ENCODE data around the gene TAF1D.

Gene TAF1D

GRCh38 chr11:93740031-93740729 lies 1.1 kb downstream of the TAF1D start:
- TF ChIP-seq CTCF (conservative IDR thresholded peaks at IDR 0.05; ENCODE audit: control insufficient read depth, insufficient read depth, low read depth, low read length): no peak
- DNase-seq (ENCODE audit: low read depth): peak; percentile 39

GRCh38 chr11:93738647-93739081 lies 2.6 kb downstream of the TAF1D start:
- DNase-seq (ENCODE audit: low read depth): peak; percentile 18
- H3K4me3 ChIP-seq (ENCODE audit: control insufficient read depth, low read depth, low read length): peak overlapping the region; percentile 94

More at GRCh38 chr11:93740031-93740729, 1.1 kb downstream of the TAF1D start:
- H3K4me3 ChIP-seq (ENCODE audit: control insufficient read depth, low read depth, low read length): peak overlapping the region; percentile 94

GRCh38 chr11:93737904-93738612 lies 3.2 kb downstream of the TAF1D start:
- TF ChIP-seq CTCF (conservative IDR thresholded peaks at IDR 0.05; ENCODE audit: control insufficient read depth, insufficient read depth, low read depth, low read length): no peak
- H3K4me3 ChIP-seq (ENCODE audit: control insufficient read depth, low read depth, low read length): peak overlapping the region; percentile 94
- DNase-seq (ENCODE audit: low read depth): peak; percentile 51

More at GRCh38 chr11:93738647-93739081, 2.6 kb downstream of the TAF1D start:
- no peak for TF ChIP-seq CTCF (conservative IDR thresholded peaks at IDR 0.05; ENCODE audit: control insufficient read depth, insufficient read depth, low read depth, low read length)

- no peak for TF ChIP-seq CTCF (conservative IDR thresholded peaks at IDR 0.05; ENCODE audit: control insufficient read depth, insufficient read depth, low read depth, low read length)
- no peak for DNase-seq (ENCODE audit: low read depth)
- no peak overlapping the region for H3K4me3 ChIP-seq (ENCODE audit: control insufficient read depth, low read depth, low read length)
Observed at GRCh38 chr11:93736129-93736528, 5.2 kb downstream of the TAF1D start.

- TF ChIP-seq CTCF (conservative IDR thresholded peaks at IDR 0.05; ENCODE audit: control insufficient read depth, insufficient read depth, low read depth, low read length): no peak
- no peak for DNase-seq (ENCODE audit: low read depth)
- no peak overlapping the region for H3K4me3 ChIP-seq (ENCODE audit: control insufficient read depth, low read depth, low read length)
Observed at GRCh38 chr11:93735627-93736026, 5.7 kb downstream of the TAF1D start.

- no peak for DNase-seq (ENCODE audit: low read depth)
- TF ChIP-seq CTCF (conservative IDR thresholded peaks at IDR 0.05; ENCODE audit: control insufficient read depth, insufficient read depth, low read depth, low read length): no peak
- no peak overlapping the region for H3K4me3 ChIP-seq (ENCODE audit: control insufficient read depth, low read depth, low read length)
Observed at GRCh38 chr11:93734427-93735222, 6.7 kb downstream of the TAF1D start.

Measured in fibroblast of mammary gland (primary cell).